ENCODE measurements around the gene ARHGAP24.
A peak's percentile ranks its signal among the peaks of the same experiment; 100 is the strongest.

Gene ARHGAP24

DNA sequence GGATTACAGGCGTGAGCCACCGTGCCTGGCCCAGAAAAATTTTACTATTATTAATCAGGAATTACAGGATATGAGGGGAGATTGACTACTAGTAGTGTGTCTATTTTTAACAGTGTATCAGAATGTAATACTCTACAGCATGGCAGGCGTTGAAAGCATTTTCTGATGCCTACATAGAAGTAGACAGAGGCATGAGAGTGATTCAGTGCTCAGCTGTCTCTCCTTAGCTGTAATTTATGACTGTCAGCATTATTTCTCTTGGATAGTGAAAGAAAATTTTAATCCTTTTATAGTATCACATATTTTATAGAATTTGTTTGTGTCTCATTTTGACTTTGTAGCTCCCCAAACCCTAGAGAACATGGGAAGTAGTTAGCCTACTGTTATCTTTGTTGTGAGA, 20.7 kb downstream of the ARHGAP24 start:
- H4K20me1 ChIP-seq (ENCODE audit: low read depth, low read length) = no peaks in the 10 kb centered on the region
- H3K4me2 ChIP-seq (ENCODE audit: low read depth, low read length, poor library complexity, severe bottlenecking) = no peak overlapping the region
- no peak overlapping the region for H3K9ac ChIP-seq (ENCODE audit: low read length)
- TF ChIP-seq, protein P1, sequence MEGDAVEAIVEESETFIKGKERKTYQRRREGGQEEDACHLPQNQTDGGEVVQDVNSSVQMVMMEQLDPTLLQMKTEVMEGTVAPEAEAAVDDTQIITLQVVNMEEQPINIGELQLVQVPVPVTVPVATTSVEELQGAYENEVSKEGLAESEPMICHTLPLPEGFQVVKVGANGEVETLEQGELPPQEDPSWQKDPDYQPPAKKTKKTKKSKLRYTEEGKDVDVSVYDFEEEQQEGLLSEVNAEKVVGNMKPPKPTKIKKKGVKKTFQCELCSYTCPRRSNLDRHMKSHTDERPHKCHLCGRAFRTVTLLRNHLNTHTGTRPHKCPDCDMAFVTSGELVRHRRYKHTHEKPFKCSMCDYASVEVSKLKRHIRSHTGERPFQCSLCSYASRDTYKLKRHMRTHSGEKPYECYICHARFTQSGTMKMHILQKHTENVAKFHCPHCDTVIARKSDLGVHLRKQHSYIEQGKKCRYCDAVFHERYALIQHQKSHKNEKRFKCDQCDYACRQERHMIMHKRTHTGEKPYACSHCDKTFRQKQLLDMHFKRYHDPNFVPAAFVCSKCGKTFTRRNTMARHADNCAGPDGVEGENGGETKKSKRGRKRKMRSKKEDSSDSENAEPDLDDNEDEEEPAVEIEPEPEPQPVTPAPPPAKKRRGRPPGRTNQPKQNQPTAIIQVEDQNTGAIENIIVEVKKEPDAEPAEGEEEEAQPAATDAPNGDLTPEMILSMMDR (IDR thresholded peaks at IDR 0.05; ENCODE audit: insufficient read depth, low read length, poor library complexity, severe bottlenecking) = no peak
- TF ChIP-seq EZH2phosphoT487 (conservative IDR thresholded peaks at IDR 0.05; ENCODE audit: low read length) = no peak
- no peaks in the 10 kb centered on the region for H3K36me3 ChIP-seq (ENCODE audit: low read length)
- H2AFZ ChIP-seq (ENCODE audit: low read depth, low read length, severe bottlenecking) = no peak overlapping the region
- H3F3A ChIP-seq (ENCODE audit: insufficient read depth) = 0 out of 2 replicates have a peak, but pooled peaks cover 3% of the 10 kb centered on the region
- no peaks in the 10 kb centered on the region for H3K9me3 ChIP-seq (ENCODE audit: insufficient read depth, low read length)
- peaks cover 73% of the 10 kb centered on the region for H3K79me2 ChIP-seq (ENCODE audit: insufficient read depth, low read length)
- no peaks in the 10 kb centered on the region for H3K9me2 ChIP-seq (replicated peaks; ENCODE audit: insufficient read depth, low read length)
- H3K27me3 ChIP-seq (ENCODE audit: low read length) = no peaks in the 10 kb centered on the region
- H3K27ac ChIP-seq (ENCODE audit: low read depth, low read length) = no peak overlapping the region
- no peak overlapping the region for H3K4me3 ChIP-seq (ENCODE audit: insufficient read depth, low read length, poor library complexity, severe bottlenecking)

DNA sequence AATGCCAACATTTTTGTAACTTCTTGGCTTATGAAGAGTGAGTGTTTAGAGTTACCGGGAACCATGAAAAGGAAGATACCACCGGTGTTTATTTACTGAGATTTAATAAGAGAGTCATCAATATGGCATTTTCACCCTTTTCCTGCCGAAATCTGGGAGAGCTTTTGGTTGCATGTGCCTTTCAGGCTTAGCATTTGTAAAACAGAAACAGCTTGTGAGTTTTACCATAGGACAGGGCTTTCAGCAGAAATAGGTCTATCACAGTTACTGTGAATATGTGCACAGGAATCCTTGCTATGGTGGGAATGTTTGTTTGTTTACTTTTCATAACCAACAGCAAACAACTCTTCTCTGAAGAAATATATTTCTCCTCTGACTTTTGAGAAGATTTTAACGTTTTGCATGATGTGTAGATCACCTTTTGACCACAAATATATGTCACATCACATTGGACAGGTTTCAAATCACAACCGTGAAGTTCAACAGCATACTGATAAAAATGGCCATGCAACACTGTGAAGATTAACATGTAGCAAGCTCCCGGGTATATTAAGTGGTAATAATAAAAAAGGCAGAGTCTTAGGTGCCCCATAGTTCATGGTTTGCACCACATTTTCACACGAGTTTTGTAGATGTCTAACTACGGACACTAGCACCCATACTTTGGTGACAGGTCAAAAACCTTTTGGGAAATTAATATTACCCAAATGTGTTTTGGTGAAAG, 21.3 kb downstream of the ARHGAP24 start:
- Histone ChIP-seq H3F3A (ENCODE audit: insufficient read depth) (0 out of 2 replicates have a peak, but pooled peaks cover 3% of the 10 kb centered on the region), H3K9me3 (ENCODE audit: insufficient read depth, low read length) (no peaks in the 10 kb centered on the region), H3K79me2 (ENCODE audit: insufficient read depth, low read length) (peaks cover 68% of the 10 kb centered on the region), H2AFZ (ENCODE audit: low read depth, low read length, severe bottlenecking) (no peak overlapping the region), H3K4me3 (ENCODE audit: insufficient read depth, low read length, poor library complexity, severe bottlenecking) (no peak overlapping the region), H3K36me3 (ENCODE audit: low read length) (no peaks in the 10 kb centered on the region), H3K4me2 (ENCODE audit: low read depth, low read length, poor library complexity, severe bottlenecking) (no peak overlapping the region), H3K9me2 (replicated peaks; ENCODE audit: insufficient read depth, low read length) (no peaks in the 10 kb centered on the region), H4K20me1 (ENCODE audit: low read depth, low read length) (no peaks in the 10 kb centered on the region), H3K27ac (ENCODE audit: low read depth, low read length) (peak overlapping the region; percentile 15; the same call in 1 of the 2 replicates), H3K9ac (ENCODE audit: low read length) (no peak overlapping the region), H3K27me3 (ENCODE audit: low read length) (no peaks in the 10 kb centered on the region)
- no peak for TF ChIP-seq EZH2phosphoT487 (conservative IDR thresholded peaks at IDR 0.05; ENCODE audit: low read length)
- TF ChIP-seq, protein P1 (IDR thresholded peaks at IDR 0.05; ENCODE audit: insufficient read depth, low read length, poor library complexity, severe bottlenecking) = no peak

DNA sequence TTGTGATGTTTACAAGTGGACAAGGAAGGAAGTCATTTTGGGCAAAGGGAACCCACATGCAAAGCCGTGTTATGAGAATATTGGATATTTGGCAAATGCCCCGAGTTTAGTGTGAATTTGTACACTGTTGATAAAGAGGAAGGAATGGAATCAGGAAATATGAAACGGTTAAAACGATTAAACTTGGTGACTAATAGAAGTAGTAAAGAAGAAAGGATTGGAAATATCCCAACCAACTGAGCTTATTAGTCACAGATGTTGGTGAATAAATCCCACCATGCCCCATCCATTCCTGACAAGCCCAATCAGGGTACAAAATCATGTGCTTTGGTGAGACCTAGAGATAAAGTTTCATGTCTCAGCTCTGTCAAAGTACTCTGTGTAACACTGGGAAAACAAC, 22.0 kb downstream of the ARHGAP24 start:
- no peaks in the 10 kb centered on the region for H3K9me2 ChIP-seq (replicated peaks; ENCODE audit: insufficient read depth, low read length)
- H3K27me3 ChIP-seq (ENCODE audit: low read length) = no peaks in the 10 kb centered on the region
- no peak overlapping the region for H3K4me2 ChIP-seq (ENCODE audit: low read depth, low read length, poor library complexity, severe bottlenecking)
- no peaks in the 10 kb centered on the region for H4K20me1 ChIP-seq (ENCODE audit: low read depth, low read length)
- H3K9ac ChIP-seq (ENCODE audit: low read length) = no peak overlapping the region
- no peak overlapping the region for H3K4me3 ChIP-seq (ENCODE audit: insufficient read depth, low read length, poor library complexity, severe bottlenecking)
- H3K79me2 ChIP-seq (ENCODE audit: insufficient read depth, low read length) = peaks cover 63% of the 10 kb centered on the region
- no peaks in the 10 kb centered on the region for H3K36me3 ChIP-seq (ENCODE audit: low read length)
- TF ChIP-seq EZH2phosphoT487 (conservative IDR thresholded peaks at IDR 0.05; ENCODE audit: low read length) = no peak
- TF ChIP-seq, protein P1 (IDR thresholded peaks at IDR 0.05; ENCODE audit: insufficient read depth, low read length, poor library complexity, severe bottlenecking) = no peak
- H2AFZ ChIP-seq (ENCODE audit: low read depth, low read length, severe bottlenecking) = no peak overlapping the region
- no peak overlapping the region for H3K27ac ChIP-seq (ENCODE audit: low read depth, low read length)
- H3F3A ChIP-seq (ENCODE audit: insufficient read depth) = 0 out of 2 replicates have a peak, but pooled peaks cover 2% of the 10 kb centered on the region
- H3K9me3 ChIP-seq (ENCODE audit: insufficient read depth, low read length) = no peaks in the 10 kb centered on the region
